Measurements from ENCODE around the gene PHF12.

GRCh38 chr17:28973425-28973824 lies 22.1 kb upstream of the PHF12 start:
- TF ChIP-seq CTCF (IDR thresholded peaks at IDR 0.05; ENCODE audit: insufficient read depth, low read length, poor library complexity, severe bottlenecking) = no peak
- TF ChIP-seq EZH2phosphoT487 (conservative IDR thresholded peaks at IDR 0.05; ENCODE audit: low read length) = no peak
